Measurements from ENCODE around the gene CYLD.
A peak's percentile ranks its signal among the peaks of the same experiment; 100 is the strongest.

Gene CYLD

DNA sequence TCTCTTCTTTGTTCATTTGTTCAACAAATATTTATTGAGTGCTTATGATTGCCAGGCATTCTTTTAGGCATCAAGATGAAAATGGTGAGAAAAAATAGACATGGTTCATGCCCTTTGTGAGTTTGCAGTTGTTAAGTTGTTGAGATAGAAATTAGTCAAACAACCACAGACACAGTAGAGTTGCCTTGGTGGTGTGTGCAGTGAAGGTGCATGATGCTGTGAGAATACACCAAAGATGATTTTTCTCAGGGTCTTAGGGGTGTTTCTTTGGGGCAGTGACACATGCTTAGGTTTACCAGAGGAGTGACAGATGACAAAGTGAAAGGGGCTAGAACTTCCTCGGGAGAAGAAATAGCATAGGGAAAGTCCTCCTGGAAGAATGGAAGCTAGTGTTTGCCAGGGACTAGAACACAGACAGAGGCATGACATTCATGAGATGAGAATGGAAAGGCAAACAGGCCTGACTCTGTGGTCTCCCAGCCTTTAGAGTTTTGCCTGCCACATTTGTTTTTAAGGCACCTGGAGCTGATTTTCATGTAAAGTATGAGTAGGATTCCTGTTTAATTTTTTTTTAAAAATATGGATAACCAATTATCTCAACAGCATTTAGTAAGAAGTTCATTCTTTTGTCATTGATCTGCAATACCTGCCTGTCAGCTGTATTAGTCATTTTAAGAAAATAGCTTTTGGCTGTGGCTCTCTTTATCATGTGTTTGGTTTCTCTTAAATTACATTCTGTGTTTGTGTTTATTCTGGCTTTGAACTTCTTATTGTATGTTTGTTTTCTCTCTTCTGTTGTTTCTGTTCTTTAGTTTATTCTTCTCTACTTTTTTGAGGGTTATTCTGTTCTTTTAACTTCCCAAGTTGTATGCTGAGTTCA is 36.6 kb downstream of the CYLD start:
- Histone ChIP-seq H3K9me3 (ENCODE audit: insufficient read depth, low read length, severe bottlenecking) (no peaks in the 10 kb centered on the region), H2AFZ (ENCODE audit: low read depth, low read length) (no peak overlapping the region), H3K9ac (ENCODE audit: low read depth, low read length) (no peak overlapping the region), H3K27ac (ENCODE audit: low read length) (no peak overlapping the region), H3K27me3 (ENCODE audit: insufficient read depth, low read length, poor library complexity) (no peaks in the 10 kb centered on the region), H3K4me1 (ENCODE audit: insufficient read depth, low read length) (no peaks in the 10 kb centered on the region), H3K4me3 (ENCODE audit: low read depth in 1 of 2, low read length in 2 of 2) (no peak overlapping the region), H3K79me2 (ENCODE audit: insufficient read depth, low read length) (no peaks in the 10 kb centered on the region), H3K4me2 (ENCODE audit: insufficient read depth, low read length) (no peak overlapping the region), H3K36me3 (ENCODE audit: insufficient read depth, low read length) (peaks cover 37% of the 10 kb centered on the region), H4K20me1 (ENCODE audit: insufficient read depth, low read length) (no peaks in the 10 kb centered on the region)
- DNase-seq: no peak
- ATAC-seq (ENCODE audit: insufficient read depth, low read depth): no peak
- no peak for TF ChIP-seq EZH2 (IDR thresholded peaks at IDR 0.05; ENCODE audit: borderline replicate concordance, low read depth, low read length, severe bottlenecking)
- TF ChIP-seq, protein P1, sequence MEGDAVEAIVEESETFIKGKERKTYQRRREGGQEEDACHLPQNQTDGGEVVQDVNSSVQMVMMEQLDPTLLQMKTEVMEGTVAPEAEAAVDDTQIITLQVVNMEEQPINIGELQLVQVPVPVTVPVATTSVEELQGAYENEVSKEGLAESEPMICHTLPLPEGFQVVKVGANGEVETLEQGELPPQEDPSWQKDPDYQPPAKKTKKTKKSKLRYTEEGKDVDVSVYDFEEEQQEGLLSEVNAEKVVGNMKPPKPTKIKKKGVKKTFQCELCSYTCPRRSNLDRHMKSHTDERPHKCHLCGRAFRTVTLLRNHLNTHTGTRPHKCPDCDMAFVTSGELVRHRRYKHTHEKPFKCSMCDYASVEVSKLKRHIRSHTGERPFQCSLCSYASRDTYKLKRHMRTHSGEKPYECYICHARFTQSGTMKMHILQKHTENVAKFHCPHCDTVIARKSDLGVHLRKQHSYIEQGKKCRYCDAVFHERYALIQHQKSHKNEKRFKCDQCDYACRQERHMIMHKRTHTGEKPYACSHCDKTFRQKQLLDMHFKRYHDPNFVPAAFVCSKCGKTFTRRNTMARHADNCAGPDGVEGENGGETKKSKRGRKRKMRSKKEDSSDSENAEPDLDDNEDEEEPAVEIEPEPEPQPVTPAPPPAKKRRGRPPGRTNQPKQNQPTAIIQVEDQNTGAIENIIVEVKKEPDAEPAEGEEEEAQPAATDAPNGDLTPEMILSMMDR (IDR thresholded peaks at IDR 0.05; ENCODE audit: borderline replicate concordance, extremely low read depth, low read length, poor library complexity, severe bottlenecking): no peak

DNA sequence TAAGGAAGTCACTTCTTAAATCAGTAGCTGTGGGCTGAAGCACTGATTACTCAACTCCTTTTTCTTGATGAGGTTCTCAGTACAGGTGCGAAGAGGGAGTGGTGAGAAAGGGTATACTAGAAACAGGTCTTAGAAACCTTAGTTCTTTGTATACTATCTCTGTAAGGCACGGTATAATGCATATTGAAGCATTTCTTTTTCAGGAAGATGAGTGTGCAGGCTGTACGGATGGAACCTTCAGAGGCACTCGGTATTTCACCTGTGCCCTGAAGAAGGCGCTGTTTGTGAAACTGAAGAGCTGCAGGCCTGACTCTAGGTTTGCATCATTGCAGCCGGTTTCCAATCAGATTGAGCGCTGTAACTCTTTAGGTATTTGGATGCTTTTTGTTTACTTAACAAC is 39.2 kb downstream of the CYLD start:
- ATAC-seq (ENCODE audit: insufficient read depth, low read depth) (no peak), DNase-seq (no peak)
- Histone ChIP-seq H3K79me2 (ENCODE audit: insufficient read depth, low read length) (no peaks in the 10 kb centered on the region), H3K27me3 (ENCODE audit: insufficient read depth, low read length, poor library complexity) (no peaks in the 10 kb centered on the region), H3K9me3 (ENCODE audit: insufficient read depth, low read length, severe bottlenecking) (no peaks in the 10 kb centered on the region), H3K36me3 (ENCODE audit: insufficient read depth, low read length) (peaks cover 53% of the 10 kb centered on the region), H2AFZ (ENCODE audit: low read depth, low read length) (no peak overlapping the region), H3K4me1 (ENCODE audit: insufficient read depth, low read length) (no peaks in the 10 kb centered on the region), H3K27ac (ENCODE audit: low read length) (no peak overlapping the region), H3K9ac (ENCODE audit: low read depth, low read length) (no peak overlapping the region), H4K20me1 (ENCODE audit: insufficient read depth, low read length) (no peaks in the 10 kb centered on the region), H3K4me2 (ENCODE audit: insufficient read depth, low read length) (no peak overlapping the region), H3K4me3 (ENCODE audit: low read depth in 1 of 2, low read length in 2 of 2) (no peak overlapping the region)
- TF ChIP-seq EZH2 (IDR thresholded peaks at IDR 0.05; ENCODE audit: borderline replicate concordance, low read depth, low read length, severe bottlenecking): no peak
- TF ChIP-seq, protein P1 (IDR thresholded peaks at IDR 0.05; ENCODE audit: borderline replicate concordance, extremely low read depth, low read length, poor library complexity, severe bottlenecking): peak; percentile 42

DNA sequence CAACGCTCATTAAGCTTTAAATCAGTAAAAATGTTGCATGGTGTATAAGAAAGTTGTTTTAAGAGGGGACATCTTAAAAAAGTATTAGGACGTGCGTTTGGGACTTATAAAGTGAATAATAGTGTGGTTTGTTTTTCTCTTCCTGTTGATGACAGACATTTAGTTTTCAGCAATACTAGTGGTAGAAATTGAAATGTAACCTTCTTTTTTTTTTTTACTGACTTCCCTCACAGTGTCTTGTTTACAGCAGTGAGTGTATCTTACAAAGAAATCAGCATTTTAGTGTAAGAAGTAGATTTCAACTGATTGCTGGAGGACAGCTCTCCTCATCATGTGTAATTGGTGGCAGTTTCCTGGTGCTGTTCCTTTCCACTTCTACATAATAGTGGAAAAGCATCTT is 39.6 kb downstream of the CYLD start:
- Histone ChIP-seq H4K20me1 (ENCODE audit: insufficient read depth, low read length) (no peaks in the 10 kb centered on the region), H3K27me3 (ENCODE audit: insufficient read depth, low read length, poor library complexity) (no peaks in the 10 kb centered on the region), H3K4me3 (ENCODE audit: low read depth in 1 of 2, low read length in 2 of 2) (no peak overlapping the region), H3K9ac (ENCODE audit: low read depth, low read length) (no peak overlapping the region), H3K9me3 (ENCODE audit: insufficient read depth, low read length, severe bottlenecking) (no peaks in the 10 kb centered on the region), H3K4me1 (ENCODE audit: insufficient read depth, low read length) (no peaks in the 10 kb centered on the region), H3K36me3 (ENCODE audit: insufficient read depth, low read length) (peaks cover 53% of the 10 kb centered on the region), H3K4me2 (ENCODE audit: insufficient read depth, low read length) (no peak overlapping the region), H3K27ac (ENCODE audit: low read length) (no peak overlapping the region), H3K79me2 (ENCODE audit: insufficient read depth, low read length) (no peaks in the 10 kb centered on the region), H2AFZ (ENCODE audit: low read depth, low read length) (no peak overlapping the region)
- no peak for TF ChIP-seq EZH2 (IDR thresholded peaks at IDR 0.05; ENCODE audit: borderline replicate concordance, low read depth, low read length, severe bottlenecking)
- TF ChIP-seq, protein P1 (IDR thresholded peaks at IDR 0.05; ENCODE audit: borderline replicate concordance, extremely low read depth, low read length, poor library complexity, severe bottlenecking): no peak
- no peak for DNase-seq
- no peak for ATAC-seq (ENCODE audit: insufficient read depth, low read depth)
